Neuronal stem cell (in vitro differentiated cells): ENCODE measurements around the gene FYTTD1.

Source experiments
- DNase-seq: peaks from one replicate; pipeline ENCODE4 v3.0.0-alpha.2; 2013; ENCODE audit warnings: low spot score
- H2AFZ ChIP-seq: one replicate; pipeline ENCODE4 v1.6.1; 2013; ENCODE audit warnings: mild to moderate bottlenecking, low read length, inconsistent platforms
- H2AK5ac ChIP-seq: 2 replicates; pipeline ENCODE4 v1.6.1; 2013; ENCODE audit warnings: low read depth, mild to moderate bottlenecking, inconsistent platforms, low read length, moderate library complexity, mixed read lengths
- H2BK120ac ChIP-seq: 2 replicates; pipeline ENCODE4 v1.6.1; 2013; ENCODE audit warnings: low read depth, mild to moderate bottlenecking, inconsistent platforms, low read length, moderate library complexity, mixed read lengths
- H2BK12ac ChIP-seq: one replicate; pipeline ENCODE4 v1.6.1; 2013; ENCODE audit warnings: low read length, inconsistent platforms
- H2BK15ac ChIP-seq: 2 replicates; pipeline ENCODE4 v1.6.1; 2013; ENCODE audit warnings: mild to moderate bottlenecking, low read length, inconsistent platforms, mixed read lengths
- H2BK5ac ChIP-seq: one replicate; pipeline ENCODE4 v1.6.1; 2013; ENCODE audit warnings: inconsistent platforms, mild to moderate bottlenecking, low read length, moderate library complexity
- H3K14ac ChIP-seq: one replicate; pipeline ENCODE4 v1.6.1; 2013; ENCODE audit warnings: low read length, inconsistent platforms
- H3K18ac ChIP-seq: 2 replicates; pipeline ENCODE4 v1.6.1; 2013; ENCODE audit warnings: low read length, inconsistent platforms
- H3K23ac ChIP-seq: 2 replicates; pipeline ENCODE4 v1.6.1; 2013; ENCODE audit warnings: low read depth, mild to moderate bottlenecking, mixed read lengths, low read length, inconsistent platforms; ENCODE audit not compliant: poor library complexity
- H3K27ac ChIP-seq: replicated peaks from 3 replicates; pipeline ENCODE4 v1.5.1; 2013; ENCODE audit warnings: low read length, inconsistent platforms
- H3K27me3 ChIP-seq, 3 experiments: 2 replicates each; pipeline ENCODE4 v1.6.1; 2013; ENCODE audit warnings: low read length in 3 of 3, mild to moderate bottlenecking in 2 of 3, inconsistent platforms in 1 of 3, low read depth in 1 of 3, mixed read lengths in 1 of 3, moderate library complexity in 1 of 3; ENCODE audit not compliant: control insufficient read depth in 3 of 3, insufficient read depth in 3 of 3
- H3K36me3 ChIP-seq, 2 donors: replicated peaks in 1 of 2; 2 replicates each; pipeline ENCODE4 v1.6.1; 2013; ENCODE audit warnings: low read length in 2 of 2; ENCODE audit not compliant: control insufficient read depth in 2 of 2, insufficient read depth in 2 of 2
- H3K4ac ChIP-seq: 2 replicates; pipeline ENCODE4 v1.6.1; 2013; ENCODE audit warnings: inconsistent platforms, mild to moderate bottlenecking, low read length, moderate library complexity
- H3K4me1 ChIP-seq, 2 donors: 1 replicate in 1 of 2; 2 replicates in 1 of 2; pipeline ENCODE4 v1.6.1; 2013; ENCODE audit warnings: low read length in 2 of 2, low read depth in 1 of 2; ENCODE audit not compliant: control insufficient read depth in 2 of 2, insufficient read depth in 1 of 2
- H3K4me2 ChIP-seq: one replicate; pipeline ENCODE4 v1.6.1; 2013; ENCODE audit warnings: mild to moderate bottlenecking, low read length, inconsistent platforms; ENCODE audit not compliant: insufficient read depth, poor library complexity, severe bottlenecking
- H3K4me3 ChIP-seq, 2 donors: 2 replicates each; pipeline ENCODE4 v1.5.1; 2013; ENCODE audit warnings: low read length in 2 of 2, mild to moderate bottlenecking in 2 of 2, inconsistent platforms in 1 of 2, moderate library complexity in 1 of 2
- H3K79me1 ChIP-seq: one replicate; pipeline ENCODE4 v1.6.1; 2013; ENCODE audit warnings: low read depth, mild to moderate bottlenecking, inconsistent platforms, low read length, moderate library complexity
- H3K9ac ChIP-seq: one replicate; pipeline ENCODE4 v1.6.1; 2013; ENCODE audit warnings: mild to moderate bottlenecking, low read depth, low read length, inconsistent platforms; ENCODE audit not compliant: poor library complexity
- H3K9me3 ChIP-seq, 2 donors: replicated peaks in 1 of 2; 2 replicates each; pipeline versions ENCODE3 to v1.6.1; 2013; ENCODE audit warnings: low read length in 2 of 2, mild to moderate bottlenecking in 2 of 2, inconsistent platforms in 1 of 2, low read depth in 1 of 2, mixed read lengths in 1 of 2, moderate library complexity in 1 of 2; ENCODE audit not compliant: control insufficient read depth in 2 of 2, insufficient read depth in 1 of 2
- H4K8ac ChIP-seq: one replicate; pipeline ENCODE4 v1.6.1; 2013; ENCODE audit warnings: low read depth, mild to moderate bottlenecking, inconsistent platforms, low read length, moderate library complexity
- H4K91ac ChIP-seq: one replicate; pipeline ENCODE4 v1.6.1; 2013; ENCODE audit warnings: low read length, low read depth, mild to moderate bottlenecking, inconsistent platforms; ENCODE audit not compliant: poor library complexity
- WGBS, 2 donors: extraction: QIAGEN DNeasy Blood & Tissue Kit; methylation state at CpG; one replicate each; pipeline ENCODE4 v1.1.7; 2013; ENCODE audit warnings: missing lambda C conversion rate in 2 of 2, mixed read lengths in 1 of 2; ENCODE audit not compliant: insufficient read length in 2 of 2, insufficient replicate concordance in 1 of 2; ENCODE audit errors: extremely low coverage in 2 of 2; 5-methylcytosine and 5-hydroxymethylcytosine counted together

FYTTD1 gene

DNA sequence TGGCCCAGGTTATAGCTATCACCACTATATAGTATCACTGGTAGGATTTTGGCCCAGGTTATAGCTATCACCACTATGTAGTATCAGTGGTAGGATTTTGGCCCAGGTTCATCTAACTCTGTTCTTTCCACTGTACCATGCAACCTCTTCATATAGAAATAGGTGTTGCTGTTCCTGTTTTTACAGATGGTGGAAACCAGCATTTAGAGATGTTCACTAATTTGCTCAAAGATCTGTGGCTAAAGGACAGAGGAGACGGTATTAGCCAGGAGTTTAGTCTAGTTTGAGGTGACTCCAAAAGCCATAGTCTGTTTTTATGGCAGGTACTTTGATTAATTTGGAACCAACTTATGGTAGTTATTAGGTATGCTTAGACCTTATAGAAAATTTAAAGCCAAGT lies 44.4 kb downstream of the FYTTD1 start:
- WGBS, 2 donors, result no CpG with 5 or more reads among the region's 1 CpG
- H2BK120ac ChIP-seq, result no peak overlapping the region
- peaks cover 0 to 3% of the 10 kb centered on the region in 2 donors for H3K36me3 ChIP-seq
- H3K4ac ChIP-seq, result no peak overlapping the region
- no peak overlapping the region for H3K18ac ChIP-seq
- no peaks in the 10 kb centered on the region for H3K9me3 ChIP-seq
- H3K23ac ChIP-seq, result no peak overlapping the region
- DNase-seq, result no peak
- no peak overlapping the region for H3K4me2 ChIP-seq
- no peak overlapping the region for H3K27ac ChIP-seq
- no peak overlapping the region for H2AFZ ChIP-seq
- no peak overlapping the region for H4K91ac ChIP-seq
- no peak overlapping the region for H2AK5ac ChIP-seq
- no peaks in the 10 kb centered on the region for H3K79me1 ChIP-seq
- H3K4me1 ChIP-seq, result peaks cover 2% of the 10 kb centered on the region in 2 donors
- H4K8ac ChIP-seq, result no peak overlapping the region
- no peak overlapping the region for H3K9ac ChIP-seq
- no peak overlapping the region for H3K14ac ChIP-seq
- no peaks in the 10 kb centered on the region for H3K27me3 ChIP-seq
- H2BK5ac ChIP-seq, result no peak overlapping the region
- H2BK12ac ChIP-seq, result no peak overlapping the region
- H3K4me3 ChIP-seq, result no peak overlapping the region
- H2BK15ac ChIP-seq, result no peak overlapping the region

DNA sequence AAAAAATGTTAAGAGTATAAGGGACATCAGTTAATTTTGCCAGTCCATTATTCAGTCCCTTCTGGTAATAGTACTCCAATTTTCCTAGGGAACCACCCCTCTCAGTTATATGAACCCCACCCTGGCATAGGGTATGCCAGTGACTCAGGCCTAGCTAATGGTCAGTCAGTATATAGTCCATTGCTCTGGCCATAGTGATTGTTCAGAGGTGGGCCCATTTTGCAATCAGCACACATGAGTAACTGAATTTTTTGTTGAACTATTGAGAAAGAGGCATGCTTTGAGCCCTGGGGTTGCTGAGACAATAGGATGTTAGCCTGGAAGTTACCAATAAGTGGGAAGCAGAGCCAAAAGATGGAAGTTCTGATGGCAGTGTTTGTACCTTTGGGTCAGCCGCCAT lies 45.5 kb downstream of the FYTTD1 start:
- Histone ChIP-seq H3K23ac (no peak overlapping the region), H3K4me1 (peaks cover 2% of the 10 kb centered on the region in 2 donors), H3K27me3 (no peaks in the 10 kb centered on the region), H2BK12ac (no peak overlapping the region), H3K9ac (no peak overlapping the region), H2BK15ac (no peak overlapping the region), H2AFZ (no peak overlapping the region), H3K36me3 (peaks cover 0 to 7% of the 10 kb centered on the region in 2 donors), H2BK5ac (no peak overlapping the region), H3K18ac (no peak overlapping the region), H2AK5ac (no peak overlapping the region), H3K79me1 (no peaks in the 10 kb centered on the region), H3K9me3 (no peaks in the 10 kb centered on the region), H4K8ac (no peak overlapping the region), H3K4ac (no peak overlapping the region), H4K91ac (no peak overlapping the region), H3K4me3 (no peak overlapping the region), H2BK120ac (no peak overlapping the region), H3K4me2 (no peak overlapping the region), H3K14ac (no peak overlapping the region), H3K27ac (no peak overlapping the region)
- no peak for DNase-seq
- no CpG with 5 or more reads among the region's 1 CpG for WGBS, 2 donors

DNA sequence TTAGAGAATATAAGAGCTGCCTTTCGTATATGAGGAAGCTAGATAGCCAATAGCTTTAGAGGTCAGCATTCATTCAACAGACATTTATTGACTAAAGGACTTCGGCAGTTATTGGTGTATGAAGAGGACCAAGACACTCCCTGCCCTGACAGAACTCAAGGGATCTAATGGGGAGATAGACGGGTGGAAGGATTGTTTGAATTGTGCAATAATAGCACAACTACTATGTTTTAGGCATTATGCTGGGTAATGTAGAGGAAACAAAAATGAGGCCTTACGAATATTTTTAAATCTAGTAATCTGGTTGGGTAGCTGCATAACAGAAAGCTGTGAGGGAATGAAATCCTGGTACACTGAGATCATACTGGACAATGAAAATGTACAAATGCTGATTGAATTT lies 46.4 kb downstream of the FYTTD1 start:
- H3K4me1 ChIP-seq, result peaks cover 0 to 2% of the 10 kb centered on the region in 2 donors
- no peaks in the 10 kb centered on the region for H3K79me1 ChIP-seq
- no peak overlapping the region for H3K14ac ChIP-seq
- H3K27me3 ChIP-seq, result no peaks in the 10 kb centered on the region
- H2BK5ac ChIP-seq, result no peak overlapping the region
- H4K8ac ChIP-seq, result no peak overlapping the region
- no peak overlapping the region for H3K9ac ChIP-seq
- H3K4me2 ChIP-seq, result no peak overlapping the region
- H2BK12ac ChIP-seq, result no peak overlapping the region
- no peak overlapping the region for H2AK5ac ChIP-seq
- no peak for DNase-seq
- no peaks in the 10 kb centered on the region for H3K9me3 ChIP-seq
- H3K4me3 ChIP-seq, result no peak overlapping the region
- no peak overlapping the region for H2BK15ac ChIP-seq
- H3K36me3 ChIP-seq, result peaks cover 0 to 10% of the 10 kb centered on the region in 2 donors
- no peak overlapping the region for H3K4ac ChIP-seq
- H2BK120ac ChIP-seq, result no peak overlapping the region
- H4K91ac ChIP-seq, result no peak overlapping the region
- no peak overlapping the region for H3K18ac ChIP-seq
- WGBS, 2 donors, result no CpG with 5 or more reads among the region's 4 CpGs
- no peak overlapping the region for H3K23ac ChIP-seq
- no peak overlapping the region for H2AFZ ChIP-seq
- no peak overlapping the region for H3K27ac ChIP-seq

DNA sequence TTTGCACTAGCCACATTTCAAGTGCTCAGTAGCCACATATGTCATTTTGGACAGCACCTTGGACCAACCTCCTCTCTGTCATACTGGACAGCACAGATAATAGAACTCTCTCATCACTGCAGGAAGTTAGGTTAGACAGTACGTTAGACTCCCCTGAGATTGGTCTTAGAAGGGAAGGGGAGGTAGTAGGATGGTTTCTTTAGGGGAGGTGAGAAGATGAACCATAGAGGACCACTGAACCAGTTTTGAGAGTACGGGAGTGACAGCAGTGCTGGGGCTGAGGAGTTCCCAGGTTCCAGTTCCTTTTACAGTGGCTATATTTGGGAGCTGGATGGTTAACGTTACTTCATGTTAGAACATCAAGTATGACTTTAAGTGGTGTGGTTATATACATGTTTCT lies 49.2 kb downstream of the FYTTD1 start:
- H3K9me3 ChIP-seq, result peaks cover 0 to 9% of the 10 kb centered on the region in 2 donors
- H3K23ac ChIP-seq, result no peak overlapping the region
- no peak overlapping the region for H3K27ac ChIP-seq
- no peak overlapping the region for H2AFZ ChIP-seq
- H2BK120ac ChIP-seq, result no peak overlapping the region
- peaks cover 0 to 14% of the 10 kb centered on the region in 2 donors for H3K36me3 ChIP-seq
- H3K4me1 ChIP-seq, result peaks cover 0 to 2% of the 10 kb centered on the region in 2 donors
- no peak for DNase-seq
- H2AK5ac ChIP-seq, result no peak overlapping the region
- H3K14ac ChIP-seq, result no peak overlapping the region
- no CpG with 5 or more reads among the region's 3 CpGs for WGBS, 2 donors
- H3K9ac ChIP-seq, result no peak overlapping the region
- H3K4me3 ChIP-seq, result no peak overlapping the region
- H3K4me2 ChIP-seq, result no peak overlapping the region
- no peak overlapping the region for H2BK15ac ChIP-seq
- no peak overlapping the region for H4K8ac ChIP-seq
- no peak overlapping the region for H4K91ac ChIP-seq
- H3K27me3 ChIP-seq, result no peaks in the 10 kb centered on the region
- no peaks in the 10 kb centered on the region for H3K79me1 ChIP-seq
- no peak overlapping the region for H2BK5ac ChIP-seq
- H3K18ac ChIP-seq, result no peak overlapping the region
- no peak overlapping the region for H3K4ac ChIP-seq
- no peak overlapping the region for H2BK12ac ChIP-seq
